ENCODE measurements around the gene NELL1. TPM values are rescaled to one million over a fixed set of nuclear protein-coding genes. Genes with fewer than 3 reads are reported as not detected.

The NELL1 gene
- total RNA-seq, 2 donors from 2014 or later, result 0.19 TPM; not detected in 1

- Histone ChIP-seq H3K4me1 (no peaks in the 10 kb centered on the region), H3K4me3 (no peak overlapping the region), H3K27me3 (no peaks in the 10 kb centered on the region), H3K9me3 (no peaks in the 10 kb centered on the region), H3K9ac (ENCODE audit: low read depth in 2 of 2, low read length in 2 of 2) (no peak overlapping the region), H3K27ac (no peak overlapping the region), H3K36me3 (no peaks in the 10 kb centered on the region)
- no peak for DNase-seq
- intact Hi-C loops (cut with DNase I), result no loop called here
- no peak for TF ChIP-seq CTCF (IDR thresholded peaks at IDR 0.05)
These were observed 369.4 kb downstream of the NELL1 start for GRCh38 chr11:21038801-21039200.

GRCh38 chr11:21040630-21041029 lies 371.2 kb downstream of the NELL1 start:
- intact Hi-C loops (cut with DNase I), result no loop called here
- no peak overlapping the region for H3K9ac ChIP-seq (ENCODE audit: low read depth in 2 of 2, low read length in 2 of 2)
- no peak for DNase-seq
- no peak overlapping the region for H3K4me3 ChIP-seq
- no peaks in the 10 kb centered on the region for H3K27me3 ChIP-seq
- H3K4me1 ChIP-seq, result no peaks in the 10 kb centered on the region
- no peak overlapping the region for H3K27ac ChIP-seq
- no peak for TF ChIP-seq CTCF (IDR thresholded peaks at IDR 0.05)
- H3K36me3 ChIP-seq, result no peaks in the 10 kb centered on the region
- no peaks in the 10 kb centered on the region for H3K9me3 ChIP-seq

GRCh38 chr11:21048626-21049025 lies 379.2 kb downstream of the NELL1 start:
- Histone ChIP-seq H3K27me3 (no peaks in the 10 kb centered on the region), H3K4me1 (no peaks in the 10 kb centered on the region), H3K4me3 (no peak overlapping the region), H3K27ac (no peak overlapping the region), H3K36me3 (no peaks in the 10 kb centered on the region), H3K9me3 (no peaks in the 10 kb centered on the region), H3K9ac (ENCODE audit: low read depth in 2 of 2, low read length in 2 of 2) (no peak overlapping the region)
- DNase-seq, result no peak
- intact Hi-C loops (cut with DNase I), result no loop called here
- TF ChIP-seq CTCF (IDR thresholded peaks at IDR 0.05), result no peak

GRCh38 chr11:21053466-21053865 lies 384.1 kb downstream of the NELL1 start:
- no peak for TF ChIP-seq CTCF (IDR thresholded peaks at IDR 0.05)
- no peaks in the 10 kb centered on the region for H3K36me3 ChIP-seq
- H3K4me1 ChIP-seq, result no peaks in the 10 kb centered on the region
- no peak for DNase-seq
- H3K9me3 ChIP-seq, result no peaks in the 10 kb centered on the region
- no peaks in the 10 kb centered on the region for H3K27me3 ChIP-seq
- intact Hi-C loops (cut with DNase I), result no loop called here
- no peak overlapping the region for H3K4me3 ChIP-seq
- no peak overlapping the region for H3K9ac ChIP-seq (ENCODE audit: low read depth in 2 of 2, low read length in 2 of 2)
- H3K27ac ChIP-seq, result no peak overlapping the region

GRCh38 chr11:21056644-21057043 lies 387.3 kb downstream of the NELL1 start:
- H3K27me3 ChIP-seq, result no peaks in the 10 kb centered on the region
- no peaks in the 10 kb centered on the region for H3K9me3 ChIP-seq
- H3K36me3 ChIP-seq, result no peaks in the 10 kb centered on the region
- no peak overlapping the region for H3K4me3 ChIP-seq
- TF ChIP-seq CTCF (IDR thresholded peaks at IDR 0.05), result no peak
- intact Hi-C loops (cut with DNase I), result no loop called here
- H3K27ac ChIP-seq, result no peak overlapping the region
- no peak overlapping the region for H3K9ac ChIP-seq (ENCODE audit: low read depth in 2 of 2, low read length in 2 of 2)
- H3K4me1 ChIP-seq, result no peaks in the 10 kb centered on the region
- no peak for DNase-seq

GRCh38 chr11:21059879-21060278 lies 390.5 kb downstream of the NELL1 start:
- Histone ChIP-seq H3K9ac (ENCODE audit: low read depth in 2 of 2, low read length in 2 of 2) (no peak overlapping the region), H3K4me1 (no peaks in the 10 kb centered on the region), H3K9me3 (no peaks in the 10 kb centered on the region), H3K36me3 (no peaks in the 10 kb centered on the region), H3K27ac (no peak overlapping the region), H3K4me3 (no peak overlapping the region), H3K27me3 (no peaks in the 10 kb centered on the region)
- TF ChIP-seq CTCF (IDR thresholded peaks at IDR 0.05), result no peak
- no peak for DNase-seq
- intact Hi-C loops (cut with DNase I), result no loop called here

Measured in colonic mucosa (tissue), 4 donors.